GM18858 (cell line): ENCODE data around the gene ROBO4.

Experiments used
- ATAC-seq: cut with Tn5 transposase; IDR thresholded peaks from one replicate; pipeline ENCODE4 v1.9.1; 2021; ENCODE audit not compliant: unreplicated experiment

ROBO4 gene

GRCh38 chr11:124897674-124898262, at the start of gene ROBO4:
ROBO4 (minus strand) TSS chr11:124897865; CDS start chr11:124897795, 70 bp downstream.
- ATAC-seq, result no peak

GRCh38 chr11:124946735-124947141, 49.1 kb upstream of the ROBO4 start:
- ATAC-seq, result no peak

GRCh38 chr11:124945826-124946225, 48.2 kb upstream of the ROBO4 start:
- ATAC-seq, result no peak

- ATAC-seq, result no peak
Measured at GRCh38 chr11:124944565-124944964, 46.9 kb upstream of the ROBO4 start.

GRCh38 chr11:124943741-124944140, 46.1 kb upstream of the ROBO4 start:
- no peak for ATAC-seq

- ATAC-seq, result no peak
Measured at GRCh38 chr11:124943254-124943616, 45.6 kb upstream of the ROBO4 start.

- ATAC-seq, result no peak
Measured at GRCh38 chr11:124942466-124943253, 45.0 kb upstream of the ROBO4 start.

GRCh38 chr11:124941703-124942102, 44.0 kb upstream of the ROBO4 start:
- ATAC-seq, result no peak

- ATAC-seq, result no peak
Measured at GRCh38 chr11:124938970-124939369, 41.3 kb upstream of the ROBO4 start.

- ATAC-seq, result no peak
Measured at GRCh38 chr11:124938206-124938765, 40.6 kb upstream of the ROBO4 start.

- no peak for ATAC-seq
Measured at GRCh38 chr11:124937336-124937935, 39.8 kb upstream of the ROBO4 start.

GRCh38 chr11:124935548-124936514, 38.2 kb upstream of the ROBO4 start, which contains the start of gene HEPACAM:
HEPACAM (minus strand) TSS chr11:124936047; CDS start chr11:124936006, 41 bp downstream.
- no peak for ATAC-seq

GRCh38 chr11:124934862-124935547, 37.3 kb upstream of the ROBO4 start:
- ATAC-seq, result no peak

GRCh38 chr11:124930799-124931198, 33.1 kb upstream of the ROBO4 start:
- peak; percentile 80 for ATAC-seq

GRCh38 chr11:124928942-124929665, 31.4 kb upstream of the ROBO4 start:
- no peak for ATAC-seq

- ATAC-seq, result no peak
Measured at GRCh38 chr11:124923296-124923695, 25.6 kb upstream of the ROBO4 start.

GRCh38 chr11:124922831-124923230, 25.2 kb upstream of the ROBO4 start:
- no peak for ATAC-seq

- no peak for ATAC-seq
Measured at GRCh38 chr11:124920870-124921609, 23.4 kb upstream of the ROBO4 start.

- ATAC-seq, result no peak
Measured at GRCh38 chr11:124920356-124920755, 22.7 kb upstream of the ROBO4 start.
